GM18508 (cell line): ENCODE results near the gene CHST11.

Source experiments
- ATAC-seq: cut with Tn5 transposase; IDR thresholded peaks from one replicate; pipeline ENCODE4 v1.9.1; 2021; ENCODE audit warnings: moderate number of reproducible peaks; ENCODE audit not compliant: insufficient read depth, unreplicated experiment

CHST11 gene

DNA sequence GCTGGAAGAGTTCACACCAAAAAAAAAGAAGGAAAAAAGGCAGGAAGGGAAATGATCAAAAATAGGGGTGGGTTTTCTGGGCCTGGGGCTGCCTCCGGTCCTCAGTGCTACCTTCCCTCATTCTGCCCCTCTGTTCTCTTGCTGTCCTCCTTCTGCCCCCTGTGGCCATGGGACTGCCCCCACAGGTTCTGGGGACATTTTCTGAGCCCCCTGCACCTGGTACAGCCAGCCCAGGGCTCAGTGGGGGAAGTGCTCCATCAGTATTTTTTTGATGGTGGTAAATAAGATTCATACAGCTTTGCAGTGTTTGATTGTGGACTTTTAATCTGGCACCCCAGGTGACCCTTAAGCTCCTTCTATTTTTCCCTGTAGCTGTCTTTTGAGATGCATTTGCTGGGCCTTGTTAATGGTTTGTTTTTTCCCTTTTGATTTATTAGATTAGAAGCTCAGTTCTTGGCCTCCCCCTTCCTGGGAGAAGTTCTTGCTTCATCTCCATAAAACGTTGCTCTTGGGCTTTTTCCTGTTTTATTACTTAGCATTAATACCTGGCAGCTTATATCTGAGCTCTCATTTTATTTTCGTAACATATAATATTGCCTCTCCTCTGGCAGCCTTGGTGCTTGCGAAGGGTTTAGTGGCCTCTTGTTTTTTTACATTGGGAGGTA lies 43.1 kb downstream of the CHST11 start:
- ATAC-seq: no peak

- no peak for ATAC-seq
These were observed 44.4 kb downstream of the CHST11 start for GRCh38 chr12:104501115-104501514.

DNA sequence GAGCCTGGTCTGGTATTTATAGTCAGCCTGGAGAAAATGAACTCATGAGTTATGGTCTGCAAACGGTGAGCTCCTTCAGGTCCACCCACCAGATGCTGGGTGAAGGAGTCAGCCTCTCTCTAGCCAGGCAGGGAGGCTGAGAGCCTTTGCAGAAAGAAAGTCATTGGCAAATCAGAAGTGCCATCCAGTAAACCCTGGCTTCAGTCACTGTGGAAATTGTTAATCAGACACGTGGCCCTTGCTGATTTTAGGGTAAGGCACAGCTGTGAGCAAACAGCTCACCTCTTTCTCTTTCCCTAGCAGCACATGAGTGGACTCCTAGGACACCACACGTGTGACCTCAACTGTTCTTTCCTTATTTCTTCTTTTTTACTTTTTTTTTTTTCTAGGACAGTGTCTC lies 44.9 kb downstream of the CHST11 start:
- no peak for ATAC-seq

DNA sequence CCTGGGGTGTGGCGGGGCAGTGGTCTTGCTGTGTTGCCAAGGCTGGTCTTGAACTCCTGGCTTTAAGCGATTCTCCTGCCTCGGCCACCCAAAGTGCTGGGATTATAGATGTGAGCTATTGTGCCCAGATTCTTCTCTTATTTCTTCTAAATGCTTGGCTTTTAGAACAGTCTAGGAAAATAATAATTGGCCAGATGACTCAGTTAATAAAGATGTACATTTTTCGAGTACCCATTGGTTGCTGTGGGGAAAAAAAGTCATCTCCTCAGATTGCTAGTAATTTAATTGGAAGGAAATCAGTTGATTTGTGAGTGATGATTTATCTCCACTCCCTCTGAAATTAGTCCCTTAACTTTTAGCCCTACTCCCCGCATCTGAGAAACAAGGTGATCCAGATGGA lies 45.5 kb downstream of the CHST11 start:
- no peak for ATAC-seq

GRCh38 chr12:104502638-104503037 lies 45.9 kb downstream of the CHST11 start:
- ATAC-seq: no peak

GRCh38 chr12:104503191-104503590 lies 46.4 kb downstream of the CHST11 start:
- no peak for ATAC-seq

DNA sequence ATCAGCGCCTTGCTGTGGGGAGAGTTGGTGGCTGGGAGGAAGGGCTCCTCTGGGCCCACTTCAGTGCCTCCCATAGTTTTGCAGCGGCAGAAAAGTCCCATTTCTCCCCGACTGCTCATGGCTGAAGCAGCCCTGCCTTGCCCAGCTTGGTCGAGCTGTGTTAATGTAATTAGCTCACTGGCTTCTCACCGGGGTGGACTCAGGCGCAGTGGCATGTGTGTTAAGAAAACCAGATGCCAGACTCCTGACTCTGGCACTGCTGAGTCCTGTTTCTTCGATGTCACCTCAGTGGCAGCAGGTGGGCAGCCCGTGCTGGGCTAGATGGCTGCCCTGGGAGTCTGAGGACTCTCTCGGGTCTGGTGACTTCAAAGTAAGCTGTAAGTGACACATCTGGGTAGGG lies 47.4 kb downstream of the CHST11 start:
- ATAC-seq: no peak

DNA sequence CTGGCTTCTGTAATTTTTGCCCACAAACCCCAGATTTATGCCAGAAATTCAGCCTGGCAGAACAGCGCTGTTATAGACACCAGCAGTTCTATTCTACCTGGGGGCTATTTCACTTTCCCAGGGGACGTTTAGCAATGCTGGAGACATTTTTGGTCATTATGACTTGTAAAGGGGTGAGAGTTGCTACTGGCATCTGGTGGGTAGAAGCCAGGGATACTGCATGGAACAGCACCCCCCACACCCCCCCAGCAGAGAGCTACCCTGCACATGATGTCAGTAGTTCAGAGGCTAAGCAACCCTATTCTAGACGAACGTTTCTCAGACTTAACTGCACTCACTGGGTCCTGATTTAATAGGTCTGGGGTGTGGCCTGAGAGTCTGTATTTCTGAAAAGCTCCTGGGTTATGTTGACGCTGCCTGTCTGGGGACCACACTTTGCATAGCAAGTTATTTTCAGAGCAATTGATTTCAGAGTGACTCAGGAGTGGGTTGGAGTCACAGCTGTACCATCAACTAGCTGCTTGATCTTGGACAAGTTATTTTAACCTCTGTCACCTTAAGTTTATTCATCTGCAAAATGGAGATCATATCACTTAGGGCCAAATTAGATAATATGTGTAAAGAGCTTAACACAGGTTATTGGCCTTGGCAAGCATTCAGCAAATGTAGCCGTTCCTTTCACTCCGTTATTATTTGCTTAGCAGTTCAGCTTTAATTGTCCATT lies 48.5 kb downstream of the CHST11 start:
- ATAC-seq: peak; percentile 71

DNA sequence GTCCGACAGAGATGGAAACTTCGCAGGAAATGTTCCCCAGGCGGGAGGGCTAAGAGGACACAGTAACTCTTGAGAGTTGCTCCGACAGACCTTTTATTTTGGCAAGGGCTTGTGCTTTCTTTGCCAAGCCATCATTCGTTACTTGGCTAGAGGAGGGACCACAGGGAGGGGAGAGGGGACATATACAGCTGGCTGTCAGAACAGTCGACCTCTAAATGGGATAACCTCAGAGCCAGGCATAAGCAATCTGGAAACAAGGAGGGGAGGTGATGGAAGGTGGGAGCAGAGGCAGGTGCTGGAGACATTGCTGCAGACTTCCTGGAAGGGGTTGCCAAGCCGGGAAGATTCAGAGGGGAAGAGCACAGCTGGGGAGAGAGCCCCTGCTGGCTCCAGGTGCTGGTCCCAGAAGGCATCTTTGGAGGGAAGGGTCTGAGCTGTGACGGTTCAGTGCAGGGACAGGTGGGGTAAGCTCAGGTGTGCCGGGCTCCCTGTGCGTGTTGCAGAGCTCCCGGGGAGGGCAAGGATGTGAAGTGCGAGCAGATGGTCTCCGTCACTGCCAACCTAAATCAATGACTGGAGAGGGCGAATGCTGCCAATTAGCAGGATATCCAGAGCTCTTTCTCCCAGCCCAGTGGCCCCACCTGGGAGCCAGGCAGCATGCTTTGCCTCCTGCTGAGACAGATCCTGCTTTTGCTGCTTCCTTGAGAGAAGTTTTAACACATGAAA lies 50.1 kb downstream of the CHST11 start:
- ATAC-seq: no peak

- no peak for ATAC-seq
These were observed 50.9 kb downstream of the CHST11 start for GRCh38 chr12:104507672-104508071.

- no peak for ATAC-seq
These were observed 52.2 kb downstream of the CHST11 start for GRCh38 chr12:104508752-104509446.

DNA sequence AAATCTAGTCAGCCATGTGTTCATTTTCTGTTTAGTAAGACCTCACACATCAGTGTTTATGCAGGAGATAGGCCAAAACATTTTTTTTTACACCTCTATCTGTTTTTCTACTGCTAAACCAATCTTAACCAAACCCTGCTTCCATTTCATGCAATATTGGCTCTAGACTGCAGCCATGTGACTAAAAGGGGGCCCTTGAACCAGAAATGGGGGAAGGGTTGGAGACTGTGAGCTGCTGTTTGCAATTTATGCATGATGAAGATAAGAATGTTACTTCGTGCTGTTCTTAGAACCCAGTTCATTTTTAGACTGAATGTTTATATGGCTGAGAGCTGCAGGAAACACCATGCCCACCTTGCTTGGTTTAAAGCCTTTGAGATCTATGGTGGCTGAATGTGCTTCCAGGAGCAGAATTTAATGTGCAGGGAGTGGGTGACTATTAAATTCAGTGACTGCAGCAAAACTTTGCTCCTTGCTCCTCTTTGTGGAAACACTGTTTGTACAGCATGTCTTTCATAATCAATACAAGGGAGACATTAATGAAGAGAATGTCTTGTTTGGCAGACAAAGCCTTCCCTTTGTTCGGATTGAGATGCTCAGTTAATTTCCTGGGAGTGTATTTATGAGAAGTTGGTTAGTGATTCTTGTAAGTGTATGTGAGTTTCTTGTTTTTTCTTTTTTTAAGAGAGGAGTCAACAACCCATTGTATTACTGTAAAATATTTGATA lies 53.6 kb downstream of the CHST11 start:
- no peak for ATAC-seq

DNA sequence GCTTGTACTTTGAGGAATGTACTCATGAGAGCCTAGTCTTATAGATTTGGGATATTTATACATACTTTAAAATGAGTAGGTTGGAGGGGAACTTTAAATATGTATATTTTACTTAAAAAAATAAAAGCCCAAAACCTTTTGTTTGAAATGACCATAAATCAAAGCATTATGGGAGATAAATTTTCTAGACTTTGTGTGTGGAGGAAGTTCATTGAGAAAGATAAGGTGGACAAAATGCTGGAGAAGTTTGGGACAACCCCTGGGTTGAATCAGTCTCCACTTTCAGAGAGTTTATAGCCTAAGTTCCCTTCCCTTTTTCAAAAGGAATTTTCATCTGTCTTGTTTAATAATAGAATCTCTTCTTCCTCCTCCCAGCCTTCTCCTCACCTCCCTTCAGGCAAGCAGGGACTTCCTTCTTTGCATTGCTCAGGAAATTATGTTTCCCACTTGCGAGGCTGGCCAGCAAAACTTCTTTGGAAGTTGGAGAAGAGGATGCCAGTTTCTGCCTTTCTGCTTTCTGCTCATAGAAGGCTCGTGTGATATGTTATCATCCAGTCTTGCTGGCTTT lies 54.2 kb downstream of the CHST11 start:
- ATAC-seq: no peak

DNA sequence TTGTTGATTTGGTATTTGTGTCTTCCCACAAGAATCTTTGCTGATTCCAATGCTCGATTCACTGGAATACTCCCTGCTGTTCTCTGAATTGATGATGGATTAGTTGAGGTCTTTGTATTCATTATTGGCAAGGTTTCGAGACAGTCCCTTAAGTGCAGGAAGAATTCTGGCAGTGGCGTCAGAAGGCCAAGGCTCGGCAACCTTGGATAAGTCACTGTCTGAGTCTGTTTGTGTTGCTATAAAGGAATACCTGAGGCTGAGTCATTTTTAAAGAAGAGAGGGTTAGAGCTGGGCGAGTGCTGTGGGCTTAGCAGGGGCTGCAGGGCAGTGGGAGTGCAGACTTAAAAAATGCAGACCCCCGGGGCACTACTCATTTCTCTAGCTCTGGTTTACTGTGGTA lies 56.9 kb downstream of the CHST11 start:
- ATAC-seq: no peak

DNA sequence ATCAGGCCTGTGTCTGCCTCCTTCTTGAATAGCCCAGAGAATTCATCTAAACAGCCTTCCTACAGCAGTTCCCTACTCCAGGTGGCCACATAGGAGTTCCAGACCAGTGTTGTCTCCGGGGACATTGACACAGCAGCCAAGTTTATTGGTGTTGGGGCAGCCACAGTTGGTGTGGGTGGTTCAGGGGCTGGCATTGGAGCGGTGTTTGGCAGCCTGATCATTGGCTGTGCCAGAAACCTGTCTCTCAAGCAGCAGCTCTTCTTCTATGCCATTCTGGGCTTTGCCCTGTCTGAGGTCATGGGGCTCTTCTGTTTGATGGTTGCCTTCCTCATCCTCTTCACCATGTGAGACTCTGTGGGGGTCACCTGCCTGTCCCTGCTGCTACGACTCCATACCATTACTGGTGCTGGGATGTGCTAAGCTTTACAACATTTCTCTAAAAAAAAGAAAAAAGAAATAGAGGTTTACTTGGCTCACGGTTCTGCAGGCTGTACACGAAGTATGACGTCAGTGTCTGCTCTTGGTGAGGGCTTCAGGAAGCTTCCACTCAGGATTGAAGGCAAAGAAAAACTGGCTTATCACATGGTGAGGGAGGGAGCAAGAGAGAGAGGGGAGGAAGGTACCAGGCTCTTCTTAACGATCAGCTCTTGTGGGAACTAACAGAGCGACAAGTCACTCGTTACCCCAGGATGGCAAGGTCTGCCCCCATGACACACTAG lies 57.5 kb downstream of the CHST11 start:
- no peak for ATAC-seq

GRCh38 chr12:104515899-104516298 lies 59.2 kb downstream of the CHST11 start:
- ATAC-seq: no peak

DNA sequence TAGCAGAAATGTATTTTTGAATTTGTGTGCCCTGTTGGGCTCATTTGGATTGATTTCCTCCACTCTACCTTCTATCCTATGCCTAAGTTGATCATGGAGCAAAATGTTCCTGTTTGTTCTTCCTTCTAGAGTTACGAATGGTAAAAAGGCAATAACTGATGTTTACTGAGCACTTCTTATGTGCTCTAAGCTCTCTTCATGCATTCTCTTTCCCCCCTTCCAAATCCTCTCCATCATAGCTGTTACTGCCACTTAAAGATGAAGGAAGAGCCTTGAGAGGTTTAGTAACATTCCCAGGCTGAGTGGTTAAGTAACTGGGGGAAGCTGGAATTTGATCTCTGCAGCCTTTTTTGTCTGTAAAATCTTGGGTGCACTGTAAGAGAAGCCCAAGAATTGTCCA lies 60.1 kb downstream of the CHST11 start:
- no peak for ATAC-seq

DNA sequence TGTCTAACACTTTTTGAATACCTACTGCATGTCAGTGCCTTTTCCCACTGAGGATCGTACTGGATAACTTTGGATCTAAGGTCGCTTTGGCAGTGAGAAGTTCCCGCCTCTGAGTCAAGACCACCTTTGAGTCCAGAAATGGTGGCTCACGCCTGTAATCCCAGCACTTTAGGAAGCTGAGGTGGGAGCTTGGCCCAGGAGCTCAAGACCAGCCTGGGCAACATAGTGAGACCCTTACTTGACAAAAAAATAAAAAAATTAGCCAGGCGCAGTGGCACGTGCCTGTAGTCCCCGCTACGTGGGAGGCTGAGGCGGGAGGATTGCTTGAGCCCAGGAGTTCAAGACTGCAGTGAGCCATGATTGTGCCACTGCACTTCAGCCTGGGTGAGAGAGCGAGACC lies 61.1 kb downstream of the CHST11 start:
- no peak for ATAC-seq
